Vagina (tissue), 2 donors: ENCODE measurements around the gene NBEAL1.

Source experiments
- POLR2AphosphoS5 ChIP-seq, 2 donors: sonication (generic); formaldehyde crosslinking; IDR thresholded peaks; one replicate each; pipeline ENCODE4 v1.9.0; 2017; ENCODE audit warnings: antibody characterized with exemption in 2 of 2, mild to moderate bottlenecking in 2 of 2, low read depth in 1 of 2; ENCODE audit not compliant: insufficient read depth in 1 of 2
- TF ChIP-seq, protein P1 (sequence below), 3 experiments: fragments of 450-650 bp in 2 of 3; fragments of 200-600 bp in 1 of 3; sonication (generic) in 1 of 3; IDR thresholded peaks; one replicate each; pipeline ENCODE4 v1.5.1; 2017 to 2019; ENCODE audit warnings: antibody characterized with exemption in 3 of 3, mild to moderate bottlenecking in 2 of 3, moderate library complexity in 2 of 3

DNA sequence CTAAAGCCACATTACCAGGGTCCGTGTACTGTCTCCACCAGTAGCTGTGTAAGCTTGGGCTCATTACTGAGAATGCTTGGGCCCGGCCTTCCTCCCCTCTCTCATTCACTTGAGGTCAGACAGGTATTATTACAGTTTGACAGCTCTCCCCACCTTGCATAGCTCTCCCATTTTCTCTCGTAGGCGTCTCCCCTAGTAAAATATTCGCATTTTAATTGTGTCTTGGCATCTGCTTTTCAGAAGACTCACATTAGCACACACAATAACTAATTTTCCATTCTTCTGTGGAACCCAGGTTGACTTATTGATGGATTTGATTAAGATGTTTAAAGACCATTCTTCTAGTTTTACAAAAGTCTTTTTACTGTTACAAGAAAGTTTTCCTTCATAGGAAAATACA is 153.1 kb downstream of the NBEAL1 start:
- TF ChIP-seq, protein P1, sequence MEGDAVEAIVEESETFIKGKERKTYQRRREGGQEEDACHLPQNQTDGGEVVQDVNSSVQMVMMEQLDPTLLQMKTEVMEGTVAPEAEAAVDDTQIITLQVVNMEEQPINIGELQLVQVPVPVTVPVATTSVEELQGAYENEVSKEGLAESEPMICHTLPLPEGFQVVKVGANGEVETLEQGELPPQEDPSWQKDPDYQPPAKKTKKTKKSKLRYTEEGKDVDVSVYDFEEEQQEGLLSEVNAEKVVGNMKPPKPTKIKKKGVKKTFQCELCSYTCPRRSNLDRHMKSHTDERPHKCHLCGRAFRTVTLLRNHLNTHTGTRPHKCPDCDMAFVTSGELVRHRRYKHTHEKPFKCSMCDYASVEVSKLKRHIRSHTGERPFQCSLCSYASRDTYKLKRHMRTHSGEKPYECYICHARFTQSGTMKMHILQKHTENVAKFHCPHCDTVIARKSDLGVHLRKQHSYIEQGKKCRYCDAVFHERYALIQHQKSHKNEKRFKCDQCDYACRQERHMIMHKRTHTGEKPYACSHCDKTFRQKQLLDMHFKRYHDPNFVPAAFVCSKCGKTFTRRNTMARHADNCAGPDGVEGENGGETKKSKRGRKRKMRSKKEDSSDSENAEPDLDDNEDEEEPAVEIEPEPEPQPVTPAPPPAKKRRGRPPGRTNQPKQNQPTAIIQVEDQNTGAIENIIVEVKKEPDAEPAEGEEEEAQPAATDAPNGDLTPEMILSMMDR (IDR thresholded peaks at IDR 0.05) = no peak
- no peak for TF ChIP-seq POLR2AphosphoS5 (IDR thresholded peaks at IDR 0.05; ENCODE audit: insufficient read depth in 1 of 2, low read depth in 1 of 2)
